Uterus (tissue), 4 donors: Measurements from ENCODE around the gene PRR5L. TPM values are rescaled to one million over a fixed set of nuclear protein-coding genes. Genes with fewer than 3 reads are reported as not detected.

Source experiments
- DNase-seq, 2 donors: peaks; one replicate each; pipeline ENCODE4 v3.0.0-alpha.2; 2019 to 2020
- H3K27ac ChIP-seq, 2 donors: fragments of 200-600 bp; sonication (generic); 1 replicate in 1 of 2; 2 replicates in 1 of 2; pipeline ENCODE4 v1.5.1; 2016 to 2018
- H3K27me3 ChIP-seq, 2 donors: fragments of 200-600 bp; sonication (generic); one replicate each; pipeline ENCODE4 v1.5.1; 2018 to 2019; ENCODE audit warnings: control low read depth in 1 of 2
- H3K36me3 ChIP-seq, 2 donors: fragments of 200-600 bp; sonication (generic); one replicate each; pipeline ENCODE4 v1.5.1; 2019; ENCODE audit warnings: control low read depth in 1 of 2
- H3K4me1 ChIP-seq, 2 donors: fragments of 200-600 bp; sonication (generic); one replicate each; pipeline ENCODE4 v1.5.1; 2018 to 2019; ENCODE audit warnings: control low read depth in 1 of 2
- H3K4me3 ChIP-seq, 2 donors: fragments of 200-600 bp; sonication (generic); 1 replicate in 1 of 2; 2 replicates in 1 of 2; pipeline ENCODE4 v1.5.1; 2018 to 2019; ENCODE audit warnings: mild to moderate bottlenecking in 1 of 2
- H3K9me3 ChIP-seq, 2 donors: fragments of 200-600 bp; sonication (generic); one replicate each; pipeline ENCODE4 v1.5.1; 2019; ENCODE audit warnings: control low read depth in 1 of 2
- POLR2A ChIP-seq, 2 donors: fragments of 450-650 bp; IDR thresholded peaks; one replicate each; pipeline ENCODE4 v1.6.1; 2016; ENCODE audit warnings: antibody characterized with exemption in 2 of 2, mild to moderate bottlenecking in 1 of 2, moderate library complexity in 1 of 2
- intact Hi-C: fragments of 100-400 bp; cut with DNase I; formaldehyde crosslinking; loops from one replicate; pipeline ENCODE4 v1.15.1; 2023; ENCODE audit warnings: low total_unique reads
- total RNA-seq, 4 donors: library from RNA; depleted of rRNA in 3 of 4; stranded (reverse); fragments of >200 nt in 3 of 4; gene quantifications; one replicate each; pipeline versions ENCODE4 v1.1.0 to v1.2.4, GENCODE V29; 2014 to 2023
- TF ChIP-seq, protein P1 (sequence below), 4 experiments: fragments of 200-600 bp in 2 of 4; fragments of 450-650 bp in 2 of 4; sonication (generic) in 2 of 4; IDR thresholded peaks; one replicate each; pipeline ENCODE4 v1.5.1; 2016 to 2019; ENCODE audit warnings: antibody characterized with exemption in 4 of 4, mild to moderate bottlenecking in 2 of 4, moderate library complexity in 1 of 4
- donor health status: DM: yes; HTN: yes; CAD: no.

PRR5L gene
- total RNA-seq, 4 donors from 2014 or later, result 7.7 to 62.1 (median 27.8) TPM

DNA sequence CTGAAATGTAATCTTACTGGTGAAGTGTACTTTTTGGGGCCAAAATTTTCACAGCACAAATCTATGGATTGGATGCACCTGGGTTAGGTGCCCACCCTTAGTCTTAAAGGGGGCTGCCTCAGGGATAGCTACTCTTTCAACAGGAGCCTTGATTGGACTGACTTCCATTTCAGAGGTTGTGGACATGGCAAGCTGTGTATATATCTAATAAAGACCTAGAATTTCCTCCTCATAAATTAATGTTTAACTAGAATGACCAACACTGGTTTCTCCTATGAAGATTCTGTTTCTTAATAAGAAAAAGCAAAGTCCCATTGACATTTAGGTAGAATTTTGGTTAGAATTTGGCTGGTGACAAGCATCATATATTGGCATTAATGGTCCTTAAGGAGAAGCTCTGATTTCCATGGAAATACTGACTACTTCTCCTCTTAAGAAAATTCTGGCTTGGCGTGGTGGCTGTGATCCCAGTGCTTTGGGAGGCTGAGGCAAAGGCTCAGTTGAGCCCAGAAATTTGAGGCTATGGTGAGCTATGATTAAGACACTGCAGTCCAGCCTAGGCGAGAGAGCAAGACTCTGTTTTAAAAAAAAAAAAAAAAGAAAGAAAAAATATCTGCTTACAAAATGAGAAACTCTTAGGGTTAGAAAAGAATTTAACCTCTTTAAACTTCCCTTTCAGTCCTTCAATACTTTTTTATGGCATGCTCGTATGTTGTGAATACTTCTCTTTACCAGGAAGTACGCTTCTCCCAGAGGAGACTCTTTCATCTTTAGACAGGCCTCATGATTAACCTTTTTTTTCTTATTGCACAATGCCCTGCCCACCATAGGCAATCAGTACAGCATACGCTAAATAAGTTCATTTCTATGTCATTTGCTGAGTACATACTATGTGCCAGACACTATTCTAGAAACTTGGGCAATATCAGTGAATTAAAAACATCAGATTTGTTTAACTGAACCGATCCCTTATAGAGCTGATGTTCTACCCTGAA is 77.2 kb downstream of the PRR5L start:
- no peak for DNase-seq
- no peak overlapping the region for H3K27ac ChIP-seq
- no peaks in the 10 kb centered on the region for H3K9me3 ChIP-seq
- no peak overlapping the region for H3K4me3 ChIP-seq
- intact Hi-C loops, result no loop called here
- peaks cover 0 to 7% of the 10 kb centered on the region in 2 donors for H3K4me1 ChIP-seq
- TF ChIP-seq, protein P1, sequence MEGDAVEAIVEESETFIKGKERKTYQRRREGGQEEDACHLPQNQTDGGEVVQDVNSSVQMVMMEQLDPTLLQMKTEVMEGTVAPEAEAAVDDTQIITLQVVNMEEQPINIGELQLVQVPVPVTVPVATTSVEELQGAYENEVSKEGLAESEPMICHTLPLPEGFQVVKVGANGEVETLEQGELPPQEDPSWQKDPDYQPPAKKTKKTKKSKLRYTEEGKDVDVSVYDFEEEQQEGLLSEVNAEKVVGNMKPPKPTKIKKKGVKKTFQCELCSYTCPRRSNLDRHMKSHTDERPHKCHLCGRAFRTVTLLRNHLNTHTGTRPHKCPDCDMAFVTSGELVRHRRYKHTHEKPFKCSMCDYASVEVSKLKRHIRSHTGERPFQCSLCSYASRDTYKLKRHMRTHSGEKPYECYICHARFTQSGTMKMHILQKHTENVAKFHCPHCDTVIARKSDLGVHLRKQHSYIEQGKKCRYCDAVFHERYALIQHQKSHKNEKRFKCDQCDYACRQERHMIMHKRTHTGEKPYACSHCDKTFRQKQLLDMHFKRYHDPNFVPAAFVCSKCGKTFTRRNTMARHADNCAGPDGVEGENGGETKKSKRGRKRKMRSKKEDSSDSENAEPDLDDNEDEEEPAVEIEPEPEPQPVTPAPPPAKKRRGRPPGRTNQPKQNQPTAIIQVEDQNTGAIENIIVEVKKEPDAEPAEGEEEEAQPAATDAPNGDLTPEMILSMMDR (IDR thresholded peaks at IDR 0.05), result no peak
- TF ChIP-seq POLR2A (IDR thresholded peaks at IDR 0.05), result no peak
- no peaks in the 10 kb centered on the region for H3K36me3 ChIP-seq
- no peaks in the 10 kb centered on the region for H3K27me3 ChIP-seq

DNA sequence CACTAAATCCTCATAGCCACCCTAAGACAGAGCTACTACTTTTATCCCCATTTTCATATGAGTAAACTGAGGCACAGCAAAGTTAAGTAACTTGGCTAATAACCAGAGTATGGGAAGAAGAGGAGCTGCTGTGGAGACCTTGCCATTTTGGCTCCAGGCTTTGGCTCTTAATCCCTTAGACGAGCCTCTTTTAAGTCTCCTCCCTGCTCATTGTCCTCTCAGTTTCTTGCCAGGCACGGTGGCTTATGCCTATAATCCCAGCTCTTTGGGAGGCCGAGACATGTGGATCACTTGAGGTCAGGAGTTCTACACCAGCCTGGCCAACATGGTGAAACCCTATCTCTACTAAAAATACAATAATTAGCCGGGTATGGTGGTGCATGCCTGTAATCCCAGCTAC is 78.6 kb downstream of the PRR5L start:
- Histone ChIP-seq H3K4me1 (peaks cover 0 to 7% of the 10 kb centered on the region in 2 donors), H3K27ac (no peak overlapping the region), H3K27me3 (peaks cover 0 to 6% of the 10 kb centered on the region in 2 donors), H3K9me3 (no peaks in the 10 kb centered on the region), H3K36me3 (no peaks in the 10 kb centered on the region), H3K4me3 (no peak overlapping the region)
- no peak for TF ChIP-seq POLR2A (IDR thresholded peaks at IDR 0.05)
- TF ChIP-seq, protein P1 (IDR thresholded peaks at IDR 0.05), result no peak
- DNase-seq, result no peak
- intact Hi-C loops, result no loop called here

DNA sequence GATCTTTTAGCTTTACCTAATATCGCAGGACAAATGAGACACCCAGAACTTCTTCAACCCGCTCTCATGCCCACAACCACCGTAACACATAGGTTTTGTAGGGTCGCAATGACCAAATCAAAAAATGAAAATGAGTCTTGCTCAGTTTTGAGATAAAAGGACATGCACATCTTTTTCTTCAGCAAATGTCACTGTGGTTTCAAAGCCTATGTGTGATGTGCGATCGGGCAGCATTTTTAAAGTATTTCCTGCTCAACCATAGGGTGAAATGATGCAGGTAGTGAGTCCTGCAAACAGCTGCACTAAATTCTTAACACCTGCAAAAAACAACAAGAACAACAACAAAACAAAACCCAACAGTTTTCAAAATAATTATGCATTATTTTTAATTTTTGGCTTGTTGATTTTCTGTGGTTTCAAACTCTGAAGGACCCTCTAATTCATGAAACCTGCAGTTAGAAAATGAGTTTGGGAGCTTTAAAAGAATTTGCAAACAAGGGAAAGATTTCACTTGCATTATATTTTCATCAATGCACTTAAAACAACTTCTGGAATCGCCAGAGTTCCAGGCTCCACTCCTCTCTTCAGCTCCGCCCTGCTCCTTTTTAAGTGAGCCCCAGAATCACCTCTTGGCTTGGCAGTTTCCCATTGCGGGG is 79.4 kb downstream of the PRR5L start:
- H3K9me3 ChIP-seq, result no peaks in the 10 kb centered on the region
- H3K4me3 ChIP-seq, result peak overlapping the region; percentile 36 to 50
- H3K27ac ChIP-seq, result no peak overlapping the region
- H3K36me3 ChIP-seq, result no peaks in the 10 kb centered on the region
- intact Hi-C loops, result no loop called here
- H3K27me3 ChIP-seq, result peaks cover 0 to 6% of the 10 kb centered on the region in 2 donors
- peaks cover 0 to 7% of the 10 kb centered on the region in 2 donors for H3K4me1 ChIP-seq
- no peak for TF ChIP-seq POLR2A (IDR thresholded peaks at IDR 0.05)
- TF ChIP-seq, protein P1 (IDR thresholded peaks at IDR 0.05), result no peak
- DNase-seq, result no peak

DNA sequence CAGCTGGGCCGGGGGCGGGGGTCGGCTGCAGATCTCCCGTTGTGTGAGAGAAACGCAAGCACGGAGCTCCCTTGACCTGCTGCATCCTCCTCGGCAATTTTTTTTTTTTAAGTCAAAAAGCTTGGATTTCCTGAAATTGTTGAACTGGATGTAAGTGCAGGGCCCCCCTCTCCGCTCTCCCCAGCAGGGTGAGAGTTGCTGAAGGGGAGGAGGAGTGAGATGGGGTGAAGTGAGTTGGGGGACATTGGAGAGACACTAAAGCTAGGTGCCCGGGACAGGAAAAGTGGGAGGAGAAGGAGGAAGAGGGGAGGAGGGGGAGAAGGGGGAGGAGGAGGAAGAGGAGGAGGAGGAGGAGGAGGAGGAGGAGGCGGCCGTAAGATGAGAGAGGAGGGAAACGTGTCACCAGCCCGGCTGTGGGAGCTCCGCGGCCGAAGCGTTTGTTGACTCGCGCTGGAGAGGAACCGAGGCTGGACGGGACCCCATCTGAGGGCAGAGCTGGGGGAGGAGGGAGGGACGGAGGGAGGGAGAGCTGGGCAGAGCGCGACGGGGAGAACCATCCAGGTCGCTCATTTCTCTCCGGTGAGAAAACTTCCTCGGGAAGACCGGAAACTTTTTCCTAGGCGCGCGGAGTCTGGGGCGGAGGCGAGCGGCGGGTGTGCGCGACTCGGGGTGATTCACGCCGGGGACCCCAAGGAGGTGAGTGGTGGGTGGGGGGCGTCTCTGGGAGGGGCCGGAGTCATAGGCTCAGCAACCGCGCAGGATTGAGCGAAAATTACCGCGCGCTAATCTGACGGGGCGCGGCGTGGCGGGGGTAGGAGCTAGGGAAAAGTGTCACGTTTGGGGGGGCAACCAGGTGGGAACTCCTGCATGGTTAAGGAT is 80.2 kb downstream of the PRR5L start:
- intact Hi-C loops, result no loop called here
- no peaks in the 10 kb centered on the region for H3K36me3 ChIP-seq
- peaks cover 0 to 7% of the 10 kb centered on the region in 2 donors for H3K4me1 ChIP-seq
- TF ChIP-seq, protein P1 (IDR thresholded peaks at IDR 0.05), result no peak
- TF ChIP-seq POLR2A (IDR thresholded peaks at IDR 0.05), result no peak
- peak overlapping the region; percentile 36 to 50 for H3K4me3 ChIP-seq
- DNase-seq, result peak in 1 of 2 donors; percentile 25
- H3K9me3 ChIP-seq, result no peaks in the 10 kb centered on the region
- peaks cover 0 to 6% of the 10 kb centered on the region in 2 donors for H3K27me3 ChIP-seq
- H3K27ac ChIP-seq, result peak overlapping the region; percentile 50 to 68
